OCI-LY7 (cell line): ENCODE data around the gene PDGFD.

ENCODE experiments used
- EZH2phosphoT487 ChIP-seq: fragments of 200-600 bp; sonication (generic); IDR thresholded peaks from 2 replicates; pipeline ENCODE4 v1.6.1; 2018; ENCODE audit warnings: low read depth, borderline replicate concordance, mild to moderate bottlenecking, mixed run types, antibody characterized with exemption, low read length, moderate library complexity, mixed read lengths
- TF ChIP-seq, protein P1 (sequence below): fragments of 200-600 bp; sonication (generic); conservative IDR thresholded peaks from 2 replicates; pipeline ENCODE4 v1.5.1; 2014; ENCODE audit warnings: mild to moderate bottlenecking, antibody characterized with exemption, low read length, moderate library complexity, mixed read lengths

- TF ChIP-seq, protein P1, sequence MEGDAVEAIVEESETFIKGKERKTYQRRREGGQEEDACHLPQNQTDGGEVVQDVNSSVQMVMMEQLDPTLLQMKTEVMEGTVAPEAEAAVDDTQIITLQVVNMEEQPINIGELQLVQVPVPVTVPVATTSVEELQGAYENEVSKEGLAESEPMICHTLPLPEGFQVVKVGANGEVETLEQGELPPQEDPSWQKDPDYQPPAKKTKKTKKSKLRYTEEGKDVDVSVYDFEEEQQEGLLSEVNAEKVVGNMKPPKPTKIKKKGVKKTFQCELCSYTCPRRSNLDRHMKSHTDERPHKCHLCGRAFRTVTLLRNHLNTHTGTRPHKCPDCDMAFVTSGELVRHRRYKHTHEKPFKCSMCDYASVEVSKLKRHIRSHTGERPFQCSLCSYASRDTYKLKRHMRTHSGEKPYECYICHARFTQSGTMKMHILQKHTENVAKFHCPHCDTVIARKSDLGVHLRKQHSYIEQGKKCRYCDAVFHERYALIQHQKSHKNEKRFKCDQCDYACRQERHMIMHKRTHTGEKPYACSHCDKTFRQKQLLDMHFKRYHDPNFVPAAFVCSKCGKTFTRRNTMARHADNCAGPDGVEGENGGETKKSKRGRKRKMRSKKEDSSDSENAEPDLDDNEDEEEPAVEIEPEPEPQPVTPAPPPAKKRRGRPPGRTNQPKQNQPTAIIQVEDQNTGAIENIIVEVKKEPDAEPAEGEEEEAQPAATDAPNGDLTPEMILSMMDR, result no peak
- no peak for TF ChIP-seq EZH2phosphoT487
Measured at GRCh38 chr11:103942646-103943045, 221.3 kb downstream of the PDGFD start.
